GM12891 (cell line): Measurements from ENCODE around the gene ZNF701.
"Not testable (repeated sequence)": the region's sequence is repeated elsewhere in the genome, so short reads cannot be mapped to it uniquely, and the experiment has no call there.

Experiments used
- POLR2A ChIP-seq: IDR thresholded peaks from 2 replicates; pipeline ENCODE4 v1.6.1; 2011; ENCODE audit warnings: low read depth, low read length, control low read depth
- POLR2AphosphoS5 ChIP-seq: IDR thresholded peaks from 2 replicates; pipeline ENCODE4 v1.6.1; 2011; ENCODE audit warnings: low read depth, low read length, control low read depth

- not testable (repeated sequence) for TF ChIP-seq POLR2AphosphoS5, POLR2A
Observed at GRCh38 chr19:52627441-52627840, 57.4 kb downstream of the ZNF701 start.
